GM23248 (cell line): ENCODE data around the gene RERE.
"Not testable (repeated sequence)": the region's sequence is repeated elsewhere in the genome, so short reads cannot be mapped to it uniquely, and the experiment has no call there.

Experiments used
- EZH2 ChIP-seq: fragments of 200-600 bp; sonication (generic); IDR thresholded peaks from 2 replicates; pipeline ENCODE4 v1.6.1; 2018; ENCODE audit warnings: antibody characterized with exemption, mild to moderate bottlenecking; ENCODE audit not compliant: insufficient read depth, poor library complexity, severe bottlenecking
- EZH2phosphoT487 ChIP-seq: fragments of 200-600 bp; sonication (generic); IDR thresholded peaks from 2 replicates; pipeline ENCODE4 v1.6.1; 2018; ENCODE audit warnings: antibody characterized with exemption, moderate library complexity, mild to moderate bottlenecking, low read depth; ENCODE audit not compliant: insufficient read depth

GRCh38 chr1:8619917-8620502 is 197.4 kb downstream of the RERE start:
- not testable (repeated sequence) for TF ChIP-seq EZH2, EZH2phosphoT487
